Muscle of arm (tissue), 12 donors: Measurements from ENCODE around the gene STXBP5. TPM values are rescaled to one million over a fixed set of nuclear protein-coding genes. Genes with fewer than 3 reads are reported as not detected.

Experiments
- DNase-seq: peaks from one replicate; pipeline ENCODE4 v3.0.0-alpha.2; 2013
- polyA plus RNA-seq, 12 donors: library from polyadenylated mRNA; unstranded; fragments of 120-200 nt; gene quantifications; one replicate each; pipeline ENCODE4 v1.2.1, GENCODE V29; 2013; ENCODE audit not compliant: insufficient read length in 12 of 12

STXBP5 gene
- polyA plus RNA-seq, 12 donors, result 10.2 to 24.5 (median 15.5) TPM; not detected in 1

GRCh38 chr6:147437615-147438014, 233.4 kb downstream of the STXBP5 start:
- peak; percentile 7 for DNase-seq

- no peak for DNase-seq
Observed at GRCh38 chr6:147438758-147439528, 234.7 kb downstream of the STXBP5 start.
